ENCODE measurements around the gene AMIGO2. TPM values are rescaled to one million over a fixed set of nuclear protein-coding genes. Genes with fewer than 3 reads are reported as not detected.

Gene AMIGO2
- total RNA-seq, 4 donors from 2014 or later: 2.1 to 4.5 (median 3.7) TPM

GRCh38 chr12:47088021-47088944 is 8.5 kb upstream of the AMIGO2 start:
- Histone ChIP-seq H3K4me1 (peaks cover 17 to 44% (median 32%) of the 10 kb centered on the region in 4 donors), H3K27me3 (no peaks in the 10 kb centered on the region), H3K9me3 (no peaks in the 10 kb centered on the region), H3K27ac (replicated peaks in 1 of 4) (peak overlapping the region; percentile 15 to 52 (median 41)), H3K36me3 (no peaks in the 10 kb centered on the region), H3K4me3 (no peak overlapping the region)
- WGBS: 20% methylated on average over 7 of the region's 7 CpGs
- TF ChIP-seq EP300 (IDR thresholded peaks at IDR 0.05): no peak
- no peak for TF ChIP-seq POLR2AphosphoS5 (IDR thresholded peaks at IDR 0.05)
- TF ChIP-seq POLR2A (IDR thresholded peaks at IDR 0.05; ENCODE audit: low read depth): no peak
- TF ChIP-seq CTCF (IDR thresholded peaks at IDR 0.05): no peak
- DNase-seq (ENCODE audit: extremely low spot score): no peak
- intact Hi-C loops (cut with DNase I): no loop called here

- intact Hi-C loops (cut with DNase I): no loop called here
- no peak for TF ChIP-seq EP300 (IDR thresholded peaks at IDR 0.05)
- no peak for TF ChIP-seq CTCF (IDR thresholded peaks at IDR 0.05)
- TF ChIP-seq POLR2A (IDR thresholded peaks at IDR 0.05; ENCODE audit: low read depth): no peak
- TF ChIP-seq POLR2AphosphoS5 (IDR thresholded peaks at IDR 0.05): no peak
- DNase-seq (ENCODE audit: extremely low spot score): no peak
- Histone ChIP-seq H3K27ac (replicated peaks in 1 of 4) (peak overlapping the region in 2 of 4 donors; percentile 1 to 37), H3K27me3 (no peaks in the 10 kb centered on the region), H3K9me3 (no peaks in the 10 kb centered on the region), H3K4me1 (peaks cover 17 to 50% (median 36%) of the 10 kb centered on the region in 4 donors), H3K36me3 (no peaks in the 10 kb centered on the region), H3K4me3 (no peak overlapping the region)
- WGBS: 51% methylated on average over 2 of the region's 2 CpGs
These were observed 7.4 kb upstream of the AMIGO2 start for GRCh38 chr12:47087088-47087688.

- WGBS: 65% methylated on average over 6 of the region's 6 CpGs
These were observed 6.1 kb upstream of the AMIGO2 start for GRCh38 chr12:47085815-47086252.

GRCh38 chr12:47084172-47084571 is 4.4 kb upstream of the AMIGO2 start:
- Histone ChIP-seq H3K9me3 (no peaks in the 10 kb centered on the region), H3K36me3 (no peaks in the 10 kb centered on the region), H3K4me3 (no peak overlapping the region), H3K4me1 (peaks cover 17 to 59% (median 37%) of the 10 kb centered on the region in 4 donors), H3K27me3 (no peaks in the 10 kb centered on the region), H3K27ac (replicated peaks in 1 of 4) (peak overlapping the region in 1 of 4 donors; percentile 38)
- DNase-seq (ENCODE audit: extremely low spot score): no peak
- WGBS: 88% methylated on average over 1 of the region's 1 CpG
- no peak for TF ChIP-seq CTCF (IDR thresholded peaks at IDR 0.05)
- no peak for TF ChIP-seq EP300 (IDR thresholded peaks at IDR 0.05)
- no peak for TF ChIP-seq POLR2AphosphoS5 (IDR thresholded peaks at IDR 0.05)
- TF ChIP-seq POLR2A (IDR thresholded peaks at IDR 0.05; ENCODE audit: low read depth): no peak
- intact Hi-C loops (cut with DNase I): no loop called here

More at GRCh38 chr12:47085815-47086252, 6.1 kb upstream of the AMIGO2 start:
- DNase-seq (ENCODE audit: extremely low spot score): no peak
- TF ChIP-seq EP300 (IDR thresholded peaks at IDR 0.05): no peak
- no peak for TF ChIP-seq POLR2A (IDR thresholded peaks at IDR 0.05; ENCODE audit: low read depth)
- no peak for TF ChIP-seq POLR2AphosphoS5 (IDR thresholded peaks at IDR 0.05)
- TF ChIP-seq CTCF (IDR thresholded peaks at IDR 0.05): no peak
- no peaks in the 10 kb centered on the region for H3K27me3 ChIP-seq
- peak overlapping the region in 3 of 4 donors; percentile 7 to 38 (median 35) for H3K27ac ChIP-seq (replicated peaks in 1 of 4)
- peaks cover 17 to 56% (median 36%) of the 10 kb centered on the region in 4 donors for H3K4me1 ChIP-seq
- H3K36me3 ChIP-seq: no peaks in the 10 kb centered on the region
- H3K4me3 ChIP-seq: no peak overlapping the region
- no peaks in the 10 kb centered on the region for H3K9me3 ChIP-seq
- intact Hi-C loops (cut with DNase I): no loop called here

All from esophagus muscularis mucosa (tissue), 4 donors.